H1 (cell line): ENCODE data around the gene TNFRSF1A. TPM values are rescaled to one million over a fixed set of nuclear protein-coding genes. Genes with fewer than 3 reads are reported as not detected.
A peak's percentile ranks its signal among the peaks of the same experiment; 100 is the strongest.

Experiments
- ASH2L ChIP-seq: fragments of 200-600, 300-600 bp; sonication (generic); IDR thresholded peaks from one replicate; pipeline ENCODE4 v1.7.1; 2017; ENCODE audit warnings: low read length
- BACH1 ChIP-seq: IDR thresholded peaks from 2 replicates; pipeline ENCODE4 v1.6.1; 2012; ENCODE audit warnings: low read length, improper control_type of control experiment
- BCL11A ChIP-seq, 2 experiments: IDR thresholded peaks; one replicate each; pipeline ENCODE4 v1.6.1; 2011; ENCODE audit warnings: low read depth in 2 of 2, low read length in 2 of 2, mild to moderate bottlenecking in 2 of 2
- BRCA1 ChIP-seq: IDR thresholded peaks from 2 replicates; pipeline ENCODE4 v1.6.1; 2012; ENCODE audit warnings: low read depth, low read length, improper control_type of control experiment
- E2F6 ChIP-seq: IDR thresholded peaks from 2 replicates; pipeline ENCODE4 v1.6.1; 2012; ENCODE audit warnings: inconsistent platforms
- EGR1 ChIP-seq: IDR thresholded peaks from 2 replicates; pipeline ENCODE4 v1.6.1; 2011; ENCODE audit warnings: low read depth, low read length, borderline replicate concordance
- EP300 ChIP-seq, 2 experiments: IDR thresholded peaks; 1 replicate in 1 of 2; 2 replicates in 1 of 2; pipeline ENCODE4 v1.6.1; 2011 to 2012; ENCODE audit warnings: low read depth in 2 of 2, low read length in 2 of 2, mild to moderate bottlenecking in 2 of 2, borderline replicate concordance in 1 of 2, inconsistent platforms in 1 of 2, moderate library complexity in 1 of 2
- GTF2F1 ChIP-seq: IDR thresholded peaks from 2 replicates; pipeline ENCODE4 v1.6.1; 2012; ENCODE audit warnings: low read depth, low read length, improper control_type of control experiment, borderline replicate concordance
- HDAC2 ChIP-seq, 2 experiments: fragments of 300-600 bp in 1 of 2; sonication (generic) in 1 of 2; IDR thresholded peaks; 2 replicates each; pipeline ENCODE4 v1.6.1; 2011 to 2012; ENCODE audit warnings: low read depth in 2 of 2, low read length in 2 of 2, mild to moderate bottlenecking in 2 of 2, moderate library complexity in 2 of 2, borderline replicate concordance in 1 of 2, inconsistent platforms in 1 of 2
- JUN ChIP-seq: IDR thresholded peaks from 2 replicates; pipeline ENCODE4 v1.6.1; 2011; ENCODE audit warnings: low read depth, mild to moderate bottlenecking, improper control_type of control experiment, low read length
- KDM4A ChIP-seq: IDR thresholded peaks from one replicate; pipeline ENCODE4 v1.7.1; 2012; ENCODE audit warnings: low read depth, mild to moderate bottlenecking, moderate library complexity, low read length, inconsistent platforms; ENCODE audit not compliant: severe bottlenecking
- KDM5A ChIP-seq: fragments of 200-600 bp; IDR thresholded peaks from 2 replicates; pipeline ENCODE4 v1.7.1; 2012; ENCODE audit warnings: mild to moderate bottlenecking, low read length, inconsistent platforms, mixed read lengths
- NRF1 ChIP-seq: IDR thresholded peaks from 2 replicates; pipeline ENCODE4 v1.6.1; 2011; ENCODE audit warnings: mild to moderate bottlenecking, low read depth, low read length, improper control_type of control experiment
- PHF8 ChIP-seq: fragments of 200-600 bp; sonication (generic); conservative IDR thresholded peaks from 2 replicates; pipeline ENCODE4 v1.7.1; 2012; ENCODE audit warnings: low read depth, mild to moderate bottlenecking, inconsistent platforms, low read length, moderate library complexity
- POLR2AphosphoS5 ChIP-seq: IDR thresholded peaks from 2 replicates; pipeline ENCODE4 v1.6.1; 2011; ENCODE audit warnings: low read depth, low read length
- RNF2 ChIP-seq: fragments of 200-900, 300-1000 bp; sonication (generic); IDR thresholded peaks from 2 replicates; pipeline ENCODE4 v1.7.1; 2016; ENCODE audit warnings: borderline replicate concordance, low read depth, mild to moderate bottlenecking, antibody characterized with exemption, low read length; ENCODE audit not compliant: poor library complexity, severe bottlenecking; ENCODE audit errors: missing control alignments
- TCF12 ChIP-seq: IDR thresholded peaks from 2 replicates; pipeline ENCODE4 v1.6.1; 2011; ENCODE audit warnings: low read depth, mild to moderate bottlenecking, low read length
- ZNF274 ChIP-seq: IDR thresholded peaks from 2 replicates; pipeline ENCODE4 v1.7.0; 2012; ENCODE audit warnings: low read length, borderline replicate concordance; ENCODE audit errors: extremely low read depth
- polyA plus RNA-seq, 7 experiments: library from polyadenylated mRNA; depleted of rRNA in 3 of 7; stranded (reverse) in 5 of 7; unstranded in 2 of 7; fragments of >200 nt in 5 of 7; fragments of 200-250 nt in 2 of 7; gene quantifications; 1 replicate in 5 of 7; 2 replicates in 1 of 7; 4 replicates in 1 of 7; pipeline versions ENCODE4 v1.2.1 to v1.2.3, GENCODE V29; 2011 to 2013; ENCODE audit warnings: missing spikeins in 2 of 7, mixed read lengths in 2 of 7
- total RNA-seq: library from RNA; stranded (reverse); fragmentation: NEBNext Ultra II Directional; extraction: Animal tissue kit (Norgen Biotek cat#: 25700); gene quantifications from 2 replicates; pipeline ENCODE4 v1.2.1, GENCODE V29; 2021
- TF ChIP-seq, protein P1 (sequence below), 3 experiments: IDR thresholded peaks; 1 replicate in 2 of 3; 2 replicates in 1 of 3; pipeline versions ENCODE4 v1.5.1 to v1.6.1; 2011; ENCODE audit warnings: low read length in 3 of 3, mild to moderate bottlenecking in 3 of 3, inconsistent platforms in 2 of 3, low read depth in 1 of 3, moderate library complexity in 1 of 3; ENCODE audit not compliant: insufficient read depth in 1 of 3; ENCODE audit errors: control extremely low read depth in 1 of 3

The TNFRSF1A gene
- total and polyA plus RNA-seq, 2 of the 8 experiments (the other 6 are each of a cell fraction or from before 2014, with no cell fraction given), result 28.7 to 42.1 TPM

DNA sequence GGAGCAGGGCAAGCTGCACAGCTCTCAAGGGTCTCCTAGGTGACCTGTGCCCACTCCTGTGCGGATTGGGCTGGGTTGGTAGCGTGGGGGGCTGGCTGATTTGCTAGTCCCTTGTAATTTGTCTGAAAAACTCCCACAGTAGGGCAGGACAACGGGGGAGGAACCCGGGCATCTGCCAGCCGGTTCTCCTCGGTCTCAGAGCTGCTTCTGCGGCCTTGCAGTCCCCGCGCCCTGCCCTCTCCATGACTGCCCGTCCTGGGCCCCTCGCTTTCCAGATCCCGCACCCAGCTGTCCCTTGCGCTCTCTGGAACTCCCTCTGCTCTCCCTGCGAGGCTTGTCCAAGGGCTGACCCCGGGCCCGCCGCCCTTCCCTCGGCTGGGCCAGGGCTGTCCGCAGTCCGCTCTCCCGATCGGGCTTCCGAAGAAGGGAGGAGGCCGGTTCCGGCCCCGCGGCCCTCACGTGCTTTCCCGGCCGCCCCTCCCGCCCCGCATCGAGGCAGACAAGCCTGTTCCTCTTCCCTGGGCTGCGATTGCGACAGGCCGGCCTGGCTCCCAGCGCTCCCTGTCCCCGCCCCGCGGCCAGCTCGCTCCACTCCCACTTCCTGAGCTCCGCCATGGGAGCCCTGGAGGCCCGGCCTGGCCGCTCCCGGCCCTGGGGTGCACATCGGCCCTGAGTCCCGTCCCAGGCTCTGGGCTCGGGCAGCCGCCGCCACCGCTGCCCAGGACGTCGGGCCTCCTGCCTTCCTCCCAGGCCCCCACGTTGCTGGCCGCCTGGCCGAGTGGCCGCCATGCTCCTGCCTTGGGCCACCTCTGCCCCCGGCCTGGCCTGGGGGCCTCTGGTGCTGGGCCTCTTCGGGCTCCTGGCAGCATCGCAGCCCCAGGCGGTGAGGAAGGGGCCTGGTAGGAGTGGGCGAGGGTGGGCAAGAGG lies 42.0 kb upstream of the TNFRSF1A start, which contains the start of gene LTBR (continued):
- TF ChIP-seq GTF2F1, result no peak
- TF ChIP-seq JUN, result no peak
- no peak for TF ChIP-seq KDM5A
- peak; percentile 43; the same call in 1 of the 2 replicates for TF ChIP-seq PHF8
- TF ChIP-seq KDM4A, result no peak
- no peak for TF ChIP-seq ZNF274
- no peak for TF ChIP-seq POLR2AphosphoS5
- TF ChIP-seq, protein P1, sequence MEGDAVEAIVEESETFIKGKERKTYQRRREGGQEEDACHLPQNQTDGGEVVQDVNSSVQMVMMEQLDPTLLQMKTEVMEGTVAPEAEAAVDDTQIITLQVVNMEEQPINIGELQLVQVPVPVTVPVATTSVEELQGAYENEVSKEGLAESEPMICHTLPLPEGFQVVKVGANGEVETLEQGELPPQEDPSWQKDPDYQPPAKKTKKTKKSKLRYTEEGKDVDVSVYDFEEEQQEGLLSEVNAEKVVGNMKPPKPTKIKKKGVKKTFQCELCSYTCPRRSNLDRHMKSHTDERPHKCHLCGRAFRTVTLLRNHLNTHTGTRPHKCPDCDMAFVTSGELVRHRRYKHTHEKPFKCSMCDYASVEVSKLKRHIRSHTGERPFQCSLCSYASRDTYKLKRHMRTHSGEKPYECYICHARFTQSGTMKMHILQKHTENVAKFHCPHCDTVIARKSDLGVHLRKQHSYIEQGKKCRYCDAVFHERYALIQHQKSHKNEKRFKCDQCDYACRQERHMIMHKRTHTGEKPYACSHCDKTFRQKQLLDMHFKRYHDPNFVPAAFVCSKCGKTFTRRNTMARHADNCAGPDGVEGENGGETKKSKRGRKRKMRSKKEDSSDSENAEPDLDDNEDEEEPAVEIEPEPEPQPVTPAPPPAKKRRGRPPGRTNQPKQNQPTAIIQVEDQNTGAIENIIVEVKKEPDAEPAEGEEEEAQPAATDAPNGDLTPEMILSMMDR (IDR thresholded peaks at IDR 0.05; ENCODE audit: control extremely low read depth in 1 of 3, insufficient read depth in 1 of 3, low read depth in 1 of 3, low read length in 3 of 3), result 0 out of 4 replicates have a peak, but pooled peaks of 1 of the 3 experiments have one; percentile 3
- no peak for TF ChIP-seq EP300 (IDR thresholded peaks at IDR 0.05; ENCODE audit: borderline replicate concordance in 1 of 2, low read depth in 2 of 2, low read length in 2 of 2)
- no peak for TF ChIP-seq HDAC2 (IDR thresholded peaks at IDR 0.05; ENCODE audit: borderline replicate concordance in 1 of 2, low read depth in 2 of 2, low read length in 2 of 2)
- no peak for TF ChIP-seq RNF2
- peak; percentile 91 for TF ChIP-seq E2F6
- no peak for TF ChIP-seq TCF12
- no peak for TF ChIP-seq BCL11A (IDR thresholded peaks at IDR 0.05; ENCODE audit: low read depth in 2 of 2, low read length in 2 of 2)
- TF ChIP-seq ASH2L, result peak; percentile 77
- no peak; the same call in 1 of the 2 replicates for TF ChIP-seq EGR1
- no peak for TF ChIP-seq BRCA1
- TF ChIP-seq NRF1, result no peak
- no peak for TF ChIP-seq BACH1
